Effector memory CD4-positive, alpha-beta T cell (primary cell): ENCODE data around the gene UBAP2.

Experiments
- DNase-seq, 3 donors: peaks; one replicate each; pipeline ENCODE4 v3.0.0-alpha.2; 2020
- H3K27ac ChIP-seq: 2 replicates; pipeline ENCODE4 v1.7.0; 2013; ENCODE audit warnings: mild to moderate bottlenecking, low read length, moderate library complexity; ENCODE audit not compliant: insufficient read depth, poor library complexity, severe bottlenecking
- H3K27me3 ChIP-seq: replicated peaks from 2 replicates; pipeline ENCODE4 v1.7.0; 2013; ENCODE audit warnings: mild to moderate bottlenecking, low read length; ENCODE audit not compliant: insufficient read depth, control insufficient read depth, poor library complexity, severe bottlenecking
- H3K36me3 ChIP-seq: 2 replicates; pipeline ENCODE4 v1.7.0; 2013; ENCODE audit warnings: mild to moderate bottlenecking, low read length, moderate library complexity; ENCODE audit not compliant: control insufficient read depth, insufficient read depth
- H3K4me1 ChIP-seq: 2 replicates; pipeline ENCODE4 v1.7.0; 2013; ENCODE audit warnings: low read length, mild to moderate bottlenecking; ENCODE audit not compliant: control insufficient read depth, insufficient read depth, poor library complexity, severe bottlenecking
- H3K4me3 ChIP-seq: 2 replicates; pipeline ENCODE4 v1.7.0; 2013; ENCODE audit warnings: low read length, low read depth, mild to moderate bottlenecking; ENCODE audit not compliant: insufficient read depth, poor library complexity, severe bottlenecking
- H3K9me3 ChIP-seq: 2 replicates; pipeline ENCODE4 v1.7.0; 2013; ENCODE audit warnings: mild to moderate bottlenecking, low read length, moderate library complexity; ENCODE audit not compliant: control insufficient read depth
- total RNA-seq, 3 donors: gene quantifications; one replicate each; lab custom pipeline; 2026; lab: John Stamatoyannopoulos, UW

UBAP2 gene
- 52.4 to 75.3 (median 70.0) reads per million in 3 donors for total RNA-seq

- Histone ChIP-seq H3K27me3 (no peaks in the 10 kb centered on the region), H3K4me3 (peak within 1 kb of the TSS; percentile 95), H3K36me3 (no peaks in the 10 kb centered on the region), H3K9me3 (no peaks in the 10 kb centered on the region), H3K27ac (peak within 1 kb of the TSS; percentile 95), H3K4me1 (peaks cover 22% of the 10 kb centered on the region)
- peak; percentile 84 to 96 (median 94) for DNase-seq
These were observed at the start of gene UBAP2 for GRCh38 chr9:34048727-34049629. Gene UBAP2, minus strand, starts transcription at chr9:34048887. Its CDS starts 31,739 bp downstream, at chr9:34017148.

GRCh38 chr9:34098307-34098706 lies 49.6 kb upstream of the UBAP2 start:
- no peaks in the 10 kb centered on the region for H3K27me3 ChIP-seq
- H3K4me1 ChIP-seq = no peaks in the 10 kb centered on the region
- H3K27ac ChIP-seq = no peak overlapping the region
- DNase-seq = no peak
- H3K9me3 ChIP-seq = no peaks in the 10 kb centered on the region
- peaks cover 75% of the 10 kb centered on the region for H3K36me3 ChIP-seq
- H3K4me3 ChIP-seq = no peak overlapping the region

GRCh38 chr9:34097865-34098264 lies 49.2 kb upstream of the UBAP2 start:
- no peaks in the 10 kb centered on the region for H3K9me3 ChIP-seq
- H3K27me3 ChIP-seq = no peaks in the 10 kb centered on the region
- peaks cover 74% of the 10 kb centered on the region for H3K36me3 ChIP-seq
- no peak overlapping the region for H3K27ac ChIP-seq
- DNase-seq = no peak
- H3K4me1 ChIP-seq = no peaks in the 10 kb centered on the region
- no peak overlapping the region for H3K4me3 ChIP-seq

- Histone ChIP-seq H3K27ac (no peak overlapping the region), H3K4me3 (no peak overlapping the region), H3K36me3 (peaks cover 73% of the 10 kb centered on the region), H3K4me1 (no peaks in the 10 kb centered on the region), H3K9me3 (no peaks in the 10 kb centered on the region), H3K27me3 (no peaks in the 10 kb centered on the region)
- DNase-seq = no peak
These were observed 48.1 kb upstream of the UBAP2 start for GRCh38 chr9:34096751-34097150.

- H3K36me3 ChIP-seq = peaks cover 79% of the 10 kb centered on the region
- DNase-seq = no peak
These were observed 44.9 kb upstream of the UBAP2 start for GRCh38 chr9:34093578-34093977.

GRCh38 chr9:34089311-34089710 lies 40.6 kb upstream of the UBAP2 start:
- peaks cover 64% of the 10 kb centered on the region for H3K36me3 ChIP-seq
- H3K4me3 ChIP-seq = no peak overlapping the region
- H3K27ac ChIP-seq = no peak overlapping the region
- H3K4me1 ChIP-seq = no peaks in the 10 kb centered on the region
- no peaks in the 10 kb centered on the region for H3K27me3 ChIP-seq
- no peak for DNase-seq
- H3K9me3 ChIP-seq = no peaks in the 10 kb centered on the region

More at GRCh38 chr9:34093578-34093977, 44.9 kb upstream of the UBAP2 start:
- Histone ChIP-seq H3K27ac (no peak overlapping the region), H3K9me3 (no peaks in the 10 kb centered on the region), H3K27me3 (no peaks in the 10 kb centered on the region), H3K4me1 (no peaks in the 10 kb centered on the region), H3K4me3 (no peak overlapping the region)

- no peak overlapping the region for H3K27ac ChIP-seq
- H3K36me3 ChIP-seq = peaks cover 48% of the 10 kb centered on the region
- no peak overlapping the region for H3K4me3 ChIP-seq
- no peaks in the 10 kb centered on the region for H3K9me3 ChIP-seq
- H3K27me3 ChIP-seq = no peaks in the 10 kb centered on the region
- DNase-seq = no peak
- H3K4me1 ChIP-seq = no peaks in the 10 kb centered on the region
These were observed 38.7 kb upstream of the UBAP2 start for GRCh38 chr9:34087370-34087769.

- Histone ChIP-seq H3K9me3 (no peaks in the 10 kb centered on the region), H3K36me3 (peaks cover 44% of the 10 kb centered on the region), H3K4me1 (no peaks in the 10 kb centered on the region), H3K4me3 (no peak overlapping the region), H3K27me3 (no peaks in the 10 kb centered on the region), H3K27ac (no peak overlapping the region)
- DNase-seq = no peak
These were observed 38.2 kb upstream of the UBAP2 start for GRCh38 chr9:34086864-34087263.

GRCh38 chr9:34085581-34086500 lies 37.2 kb upstream of the UBAP2 start:
- DNase-seq = no peak
- Histone ChIP-seq H3K36me3 (peaks cover 38% of the 10 kb centered on the region), H3K27me3 (no peaks in the 10 kb centered on the region), H3K9me3 (no peaks in the 10 kb centered on the region), H3K27ac (no peak overlapping the region), H3K4me1 (no peaks in the 10 kb centered on the region), H3K4me3 (no peak overlapping the region)
